HepG2 (cell line): Measurements from ENCODE around the gene NOVA2. TPM values are rescaled to one million over a fixed set of nuclear protein-coding genes. Genes with fewer than 3 reads are reported as not detected.

Source experiments
- ATF4 ChIP-seq, 2 experiments: fragments of 450-650 bp in 1 of 2; sonication (generic) in 1 of 2; formaldehyde crosslinking; IDR thresholded peaks; 2 replicates each; pipeline versions ENCODE4 v1.5.0 to v1.8.0; 2020 to 2022; ENCODE audit warnings: mild to moderate bottlenecking in 1 of 2, missing genetic modification reagents in 1 of 2
- ETV5 ChIP-seq: IDR thresholded peaks from 2 replicates; pipeline ENCODE4 v1.6.1; 2018; ENCODE audit warnings: missing biosample characterization, missing genetic modification reagents, inconsistent platforms, borderline replicate concordance
- ETV6 ChIP-seq: sonication (generic); formaldehyde crosslinking; conservative IDR thresholded peaks from 2 replicates; pipeline ENCODE4 v1.4.0; 2020; ENCODE audit warnings: missing genetic modification reagents
- FOXM1 ChIP-seq: sonication (generic); formaldehyde crosslinking; IDR thresholded peaks from 2 replicates; pipeline ENCODE4 v1.5.0; 2020; ENCODE audit warnings: missing genetic modification reagents
- IRX3 ChIP-seq: sonication (generic); formaldehyde crosslinking; IDR thresholded peaks from 2 replicates; pipeline ENCODE4 v1.8.1; 2023; ENCODE audit warnings: mild to moderate bottlenecking, low read depth, missing genetic modification reagents, borderline replicate concordance
- ISL2 ChIP-seq: sonication (generic); formaldehyde crosslinking; IDR thresholded peaks from 2 replicates; pipeline ENCODE4 v1.5.0; 2020; ENCODE audit warnings: missing genetic modification reagents
- KIAA2018 ChIP-seq: sonication (generic); formaldehyde crosslinking; IDR thresholded peaks from 2 replicates; pipeline ENCODE4 v1.5.0; 2020; ENCODE audit warnings: mild to moderate bottlenecking, missing genetic modification reagents, borderline replicate concordance
- MED13 ChIP-seq: sonication (generic); formaldehyde crosslinking; IDR thresholded peaks from 2 replicates; pipeline ENCODE4 v1.5.0; 2020; ENCODE audit warnings: missing genetic modification reagents
- PBX2 ChIP-seq: IDR thresholded peaks from 2 replicates; pipeline ENCODE4 v1.6.1; 2016; ENCODE audit warnings: control low read depth
- REXO4 ChIP-seq: sonication (generic); formaldehyde crosslinking; IDR thresholded peaks from 2 replicates; pipeline ENCODE4 v1.8.0; 2022; ENCODE audit warnings: missing genetic modification reagents, mild to moderate bottlenecking, borderline replicate concordance
- TBX2 ChIP-seq: sonication (generic); formaldehyde crosslinking; IDR thresholded peaks from 2 replicates; pipeline ENCODE4 v1.5.0; 2020; ENCODE audit warnings: missing genetic modification reagents, mild to moderate bottlenecking, borderline replicate concordance
- TIGD3 ChIP-seq: sonication (generic); formaldehyde crosslinking; IDR thresholded peaks from 2 replicates; pipeline ENCODE4 v1.5.1; 2020; ENCODE audit warnings: mild to moderate bottlenecking, missing genetic modification reagents, borderline replicate concordance
- ZKSCAN1 ChIP-seq: fragments of 150-350 bp; IDR thresholded peaks from 2 replicates; pipeline ENCODE4 v1.6.1; 2014; ENCODE audit warnings: low read length
- ZNF224 ChIP-seq: sonication (generic); formaldehyde crosslinking; IDR thresholded peaks from 2 replicates; pipeline ENCODE4 v1.5.0; 2020; ENCODE audit warnings: mild to moderate bottlenecking, missing genetic modification reagents
- ZNF580 ChIP-seq: IDR thresholded peaks from 2 replicates; pipeline ENCODE4 v1.6.1; 2016; ENCODE audit warnings: low read depth, borderline replicate concordance
- ZNF737 ChIP-seq: sonication (generic); formaldehyde crosslinking; IDR thresholded peaks from 2 replicates; pipeline ENCODE4 v1.5.0; 2020; ENCODE audit warnings: missing genetic modification reagents, mild to moderate bottlenecking, borderline replicate concordance
- ZNF780A ChIP-seq: sonication (generic); formaldehyde crosslinking; IDR thresholded peaks from 2 replicates; pipeline ENCODE4 v1.8.0; 2022; ENCODE audit warnings: mild to moderate bottlenecking, missing genetic modification reagents, moderate library complexity
- polyA plus RNA-seq, 8 experiments: library from polyadenylated mRNA; depleted of rRNA in 3 of 8; stranded (reverse) in 7 of 8; unstranded in 1 of 8; fragments of >200 nt; fragmentation: Illumina TruSeq in 4 of 8; extraction: Trizol in 4 of 8; gene quantifications; 2 replicates each; pipeline versions ENCODE4 v1.2.1 to v1.2.3, GENCODE V29; 2011 to 2016; ENCODE audit warnings: low read depth in 4 of 8, missing spikeins in 1 of 8, mixed read lengths in 1 of 8; ENCODE audit not compliant: insufficient read depth in 1 of 8
- total RNA-seq, 5 experiments: library from RNA; depleted of rRNA; stranded (reverse); fragments of >200 nt; fragmentation: Illumina TruSeq; extraction: Trizol; gene quantifications; 2 replicates each; pipeline ENCODE4 v1.2.3, GENCODE V29; 2016; ENCODE audit warnings: low read depth in 1 of 5

The NOVA2 gene
- total and polyA plus RNA-seq, 2 of the 13 experiments (the other 11 are each of a cell fraction or from before 2014, with no cell fraction given) = not detected

- no peak for TF ChIP-seq PBX2 (CRISPR knock-in tag)
- no peak for TF ChIP-seq TBX2 (CRISPR knock-in tag)
- no peak for TF ChIP-seq ISL2 (CRISPR knock-in tag)
- TF ChIP-seq REXO4 = 0 out of 2 replicates have a peak, but pooled peaks have one; percentile 50
- no peak; the same call in 1 of the 2 replicates for TF ChIP-seq ZNF780A (CRISPR knock-in tag)
- peak; percentile 58; the same call in 1 of the 2 replicates for TF ChIP-seq ZNF580 (CRISPR knock-in tag)
- no peak for TF ChIP-seq TIGD3 (CRISPR knock-in tag)
- no peak for TF ChIP-seq ATF4 (CRISPR knock-in tag; IDR thresholded peaks at IDR 0.05)
- no peak for TF ChIP-seq KIAA2018
- no peak for TF ChIP-seq MED13
- TF ChIP-seq ZNF737 (CRISPR knock-in tag) = no peak
- no peak for TF ChIP-seq ZKSCAN1
- peak; percentile 80 for TF ChIP-seq ETV5 (CRISPR knock-in tag)
- TF ChIP-seq FOXM1 (CRISPR knock-in tag) = no peak
- TF ChIP-seq ZNF224 (CRISPR knock-in tag) = no peak
- TF ChIP-seq IRX3 (CRISPR knock-in tag) = 0 out of 2 replicates have a peak, but pooled peaks have one; percentile 40
- peak; percentile 72 for TF ChIP-seq ETV6 (CRISPR knock-in tag)
Measured at GRCh38 chr19:45927565-45928261, 46.0 kb downstream of the NOVA2 start (continued).
